Naive thymus-derived CD4-positive, alpha-beta T cell (primary cell): ENCODE data around the gene TPM2. TPM values are rescaled to one million over a fixed set of nuclear protein-coding genes. Genes with fewer than 3 reads are reported as not detected.
A peak's percentile ranks its signal among the peaks of the same experiment; 100 is the strongest.
"Not testable (repeated sequence)": the region's sequence is repeated elsewhere in the genome, so short reads cannot be mapped to it uniquely, and the experiment has no call there.

Experiments used
- ATAC-seq: fragments of 150-1000 bp; cut with Tn5 transposase; 2 replicates; pipeline ENCODE4 v1.10.0; 2021; ENCODE audit warnings: mild to moderate bottlenecking, moderate library complexity
- CTCF ChIA-PET: fragments of 350-600 bp; sonication (Branson Sonifier 250); formaldehyde crosslinking; loops from one replicate; lab custom pipeline; 2021; ENCODE audit warnings: antibody characterized with exemption; lab: Charles Lee
- POLR2A ChIA-PET: fragments of 350-600 bp; sonication (Branson Sonifier 250); formaldehyde crosslinking; loops from one replicate; lab custom pipeline; 2021; ENCODE audit warnings: antibody characterized with exemption, inconsistent platforms; lab: Charles Lee
- DNase-seq, 9 donors: peaks; one replicate each; pipeline versions ENCODE4 v3.0.0 to v3.0.0-alpha.2; 2020 to 2022; ENCODE audit warnings: mixed read lengths in 1 of 9
- H3K27ac ChIP-seq: one replicate; pipeline ENCODE4 v1.7.0; 2013; ENCODE audit warnings: mild to moderate bottlenecking, low read depth, low read length, moderate library complexity
- H3K27me3 ChIP-seq, 2 donors: one replicate each; pipeline ENCODE4 v1.7.0; 2013; ENCODE audit warnings: low read length in 2 of 2, mild to moderate bottlenecking in 2 of 2, moderate library complexity in 2 of 2; ENCODE audit not compliant: control insufficient read depth in 2 of 2, insufficient read depth in 2 of 2
- H3K36me3 ChIP-seq, 3 experiments: 1 replicate in 2 of 3; 2 replicates in 1 of 3; pipeline ENCODE4 v1.7.0; 2013; ENCODE audit warnings: low read length in 3 of 3, mild to moderate bottlenecking in 3 of 3, moderate library complexity in 1 of 3; ENCODE audit not compliant: insufficient read depth in 3 of 3, control insufficient read depth in 2 of 3
- H3K4me1 ChIP-seq, 2 donors: one replicate each; pipeline ENCODE4 v1.7.0; 2013; ENCODE audit warnings: low read length in 2 of 2, mild to moderate bottlenecking in 2 of 2, moderate library complexity in 1 of 2; ENCODE audit not compliant: control insufficient read depth in 2 of 2, insufficient read depth in 2 of 2
- H3K4me3 ChIP-seq: 2 replicates; pipeline ENCODE4 v1.7.0; 2013; ENCODE audit warnings: mild to moderate bottlenecking, low read length
- H3K9me3 ChIP-seq, 3 experiments: 1 replicate in 2 of 3; 2 replicates in 1 of 3; pipeline ENCODE4 v1.7.0; 2013; ENCODE audit warnings: low read length in 3 of 3; ENCODE audit not compliant: control insufficient read depth in 2 of 3
- H3K27ac Mint-ChIP-seq, 9 donors: one replicate each; pipeline ENCODE4 v1.8.0; 2020 to 2022; ENCODE audit warnings: mixed read lengths in 9 of 9, mild to moderate bottlenecking in 8 of 9, moderate library complexity in 5 of 9, inconsistent platforms in 2 of 9
- H3K27me3 Mint-ChIP-seq, 5 donors: one replicate each; pipeline ENCODE4 v1.8.0; 2021 to 2022; ENCODE audit warnings: mixed read lengths in 5 of 5, mild to moderate bottlenecking in 1 of 5
- H3K36me3 Mint-ChIP-seq, 5 donors: one replicate each; pipeline ENCODE4 v1.8.0; 2020 to 2022; ENCODE audit warnings: mixed read lengths in 5 of 5, mild to moderate bottlenecking in 3 of 5, inconsistent platforms in 1 of 5
- H3K4me1 Mint-ChIP-seq, 7 donors: one replicate each; pipeline ENCODE4 v1.8.0; 2020 to 2022; ENCODE audit warnings: mixed read lengths in 7 of 7, mild to moderate bottlenecking in 3 of 7, inconsistent platforms in 1 of 7
- H3K4me3 Mint-ChIP-seq, 10 donors: one replicate each; pipeline ENCODE4 v1.8.0; 2020 to 2022; ENCODE audit warnings: mild to moderate bottlenecking in 10 of 10, mixed read lengths in 10 of 10, moderate library complexity in 6 of 10, inconsistent platforms in 2 of 10
- H3K9me3 Mint-ChIP-seq, 11 donors: one replicate each; pipeline ENCODE4 v1.8.0; 2020 to 2022; ENCODE audit warnings: mixed read lengths in 11 of 11, mild to moderate bottlenecking in 4 of 11, inconsistent platforms in 1 of 11, moderate library complexity in 1 of 11
- intact Hi-C, 2 donors: fragments of 100-400 bp; cut with micrococcal nuclease; formaldehyde crosslinking; loops; one replicate each; pipeline ENCODE4 v1.15.1; 2023
- polyA plus RNA-seq, 2 donors: library from polyadenylated mRNA; unstranded; fragments of 300-500 nt; fragmentation: Illumina TruSeq; gene quantifications; one replicate each; pipeline ENCODE4 v1.2.3, GENCODE V29; 2021
- total RNA-seq, 6 experiments: library from RNA in 5 of 6; stranded (reverse) in 5 of 6; gene quantifications; 1 replicate in 5 of 6; 2 replicates in 1 of 6; pipeline ENCODE4 v1.2.3 and lab custom pipeline; 2021 to 2026

Gene TPM2
- total and polyA plus RNA-seq, 7 experiments from 2014 or later, result 0.87 to 136 (median 40.0) TPM; not detected in 1

GRCh38 chr9:35646153-35646532 lies 43.6 kb downstream of the TPM2 start:
- intact Hi-C loops, result loop anchor here (1.0 to 5.0 kb wide), 15 partner anchors 8 to 574 kb away; partner anchors contain the start of genes CREB3 (in 2 of the 2), HINT2 (in 2 of the 2), TLN1 (in 2 of the 2) and ARHGEF39 (in 1 of the 2)
- peaks cover 35 to 70% (median 46%) of the 10 kb centered on the region in 7 donors for H3K4me1 Mint-ChIP-seq

GRCh38 chr9:35645736-35646135 lies 44.0 kb downstream of the TPM2 start:
- H3K9me3 Mint-ChIP-seq, H3K27me3 Mint-ChIP-seq, ATAC-seq, H3K9me3 ChIP-seq, H3K27me3 ChIP-seq, H3K36me3 ChIP-seq, DNase-seq: not testable (repeated sequence)
- Mint-ChIP-seq H3K36me3 (peaks cover 0 to 49% (median 3%) of the 10 kb centered on the region in 5 donors), H3K4me1 (peaks cover 34 to 70% (median 48%) of the 10 kb centered on the region in 7 donors), H3K27ac (peak overlapping the region; percentile 86 to 99 (median 96)), H3K4me3 (peak overlapping the region; percentile 90 to 100 (median 96))
- ChIA-PET CTCF (interaction anchor here (0.7 to 9.4 kb wide), 13 partner anchors 13 to 150 kb away, joined by 3 to 118 read pairs (median 6); partner anchors contain the start of genes ARHGEF39, CA9, CCDC107 and CD72), POLR2A (interaction anchor here (0.6 to 10.8 kb wide), 18 partner anchors 8 to 1652 kb away, joined by 3 to 264 read pairs (median 6); partner anchors contain the start of genes ARHGEF39, CCDC107, CD72 and CREB3)
- Histone ChIP-seq H3K4me1 (peaks cover 36 to 41% of the 10 kb centered on the region in 2 donors), H3K27ac (peak overlapping the region; percentile 83), H3K4me3 (peak overlapping the region; percentile 90)
- intact Hi-C loops, result loop anchor here (1.0 to 5.0 kb wide), 15 partner anchors 7 to 573 kb away; partner anchors contain the start of genes CREB3 (in 2 of the 2), HINT2 (in 2 of the 2), TLN1 (in 2 of the 2) and ARHGEF39 (in 1 of the 2)

More at GRCh38 chr9:35646153-35646532, 43.6 kb downstream of the TPM2 start:
- ChIA-PET CTCF (interaction anchor here (0.7 to 9.4 kb wide), 13 partner anchors 13 to 151 kb away, joined by 3 to 118 read pairs (median 4); partner anchors contain the start of genes ARHGEF39, CA9, CCDC107 and CD72), POLR2A (interaction anchor here (0.6 to 10.8 kb wide), 18 partner anchors 8 to 1652 kb away, joined by 3 to 264 read pairs (median 6); partner anchors contain the start of genes ARHGEF39, CCDC107, CD72 and CREB3)
- Histone ChIP-seq H3K4me1 (peaks cover 39 to 45% of the 10 kb centered on the region in 2 donors), H3K27me3 (no peaks in the 10 kb centered on the region), H3K9me3 (no peaks in the 10 kb centered on the region), H3K27ac (peak overlapping the region; percentile 83), H3K36me3 (no peaks in the 10 kb centered on the region), H3K4me3 (peak overlapping the region; percentile 90)
- H3K4me3 Mint-ChIP-seq, result peak overlapping the region; percentile 90 to 100 (median 96)
- DNase-seq (peak in 5 of 9 donors; percentile 33 to 47 (median 45)), ATAC-seq (no peak)
- H3K9me3 Mint-ChIP-seq, result peaks cover 0 to 2% (median 0%) of the 10 kb centered on the region in 11 donors
- H3K27ac Mint-ChIP-seq, result peak overlapping the region; percentile 86 to 99 (median 96)
- H3K27me3 Mint-ChIP-seq, result no peaks in the 10 kb centered on the region
- peaks cover 0 to 45% (median 2%) of the 10 kb centered on the region in 5 donors for H3K36me3 Mint-ChIP-seq

- DNase-seq, result no peak
- peaks cover 42 to 81% (median 61%) of the 10 kb centered on the region in 7 donors for H3K4me1 Mint-ChIP-seq
- Histone ChIP-seq H3K9me3 (no peaks in the 10 kb centered on the region), H3K27ac (peak overlapping the region; percentile 32), H3K4me1 (peaks cover 28 to 43% of the 10 kb centered on the region in 2 donors), H3K27me3 (no peaks in the 10 kb centered on the region), H3K4me3 (no peak overlapping the region), H3K36me3 (no peaks in the 10 kb centered on the region)
- POLR2A ChIA-PET, result interaction anchor here (1.0 to 10.8 kb wide), 6 partner anchors 14 to 86 kb away, joined by 3 to 264 read pairs (median 4); partner anchors contain the start of genes ARHGEF39, CCDC107, CD72 and RMRP
- peaks cover 3 to 45% (median 5%) of the 10 kb centered on the region in 5 donors for H3K36me3 Mint-ChIP-seq
- no peaks in the 10 kb centered on the region for H3K27me3 Mint-ChIP-seq
- intact Hi-C loops, result no loop called here
- peak overlapping the region in 6 of 9 donors; percentile 45 to 72 (median 56) for H3K27ac Mint-ChIP-seq
- H3K4me3 Mint-ChIP-seq, result no peak overlapping the region
- ATAC-seq, result no peak
- CTCF ChIA-PET, result interaction anchor here (1.2 kb wide), 1 partner anchor 89 kb away, joined by 3 read pairs; the partner anchor contains the start of gene CREB3
- peaks cover 0 to 7% (median 0%) of the 10 kb centered on the region in 11 donors for H3K9me3 Mint-ChIP-seq
These were observed 46.7 kb downstream of the TPM2 start for GRCh38 chr9:35643046-35643445.

- Mint-ChIP-seq H3K27ac (peak overlapping the region in 3 of 9 donors; percentile 62 to 67 (median 65)), H3K4me3 (peak overlapping the region in 3 of 10 donors; percentile 6 to 23 (median 22)), H3K36me3 (peaks cover 3 to 43% (median 5%) of the 10 kb centered on the region in 5 donors), H3K4me1 (peaks cover 47 to 82% (median 68%) of the 10 kb centered on the region in 7 donors)
- intact Hi-C loops, H3K9me3 Mint-ChIP-seq, H3K27ac ChIP-seq, DNase-seq, H3K4me3 ChIP-seq, CTCF ChIA-PET, ATAC-seq, H3K27me3 Mint-ChIP-seq, POLR2A ChIA-PET, H3K27me3 ChIP-seq, H3K36me3 ChIP-seq, H3K9me3 ChIP-seq: not testable (repeated sequence)
- H3K4me1 ChIP-seq, result peaks cover 20 to 38% of the 10 kb centered on the region in 2 donors
These were observed 48.2 kb downstream of the TPM2 start for GRCh38 chr9:35641478-35641877.

GRCh38 chr9:35640431-35640830 lies 49.3 kb downstream of the TPM2 start:
- intact Hi-C loops, result not testable (repeated sequence)
- Mint-ChIP-seq H3K4me3 (peak overlapping the region in 2 of 10 donors; percentile 19 to 29), H3K4me1 (peaks cover 51 to 84% (median 73%) of the 10 kb centered on the region in 7 donors)

GRCh38 chr9:35639631-35640030 lies 50.1 kb downstream of the TPM2 start:
- Mint-ChIP-seq H3K27me3 (no peaks in the 10 kb centered on the region), H3K9me3 (peaks cover 0 to 7% (median 0%) of the 10 kb centered on the region in 11 donors), H3K27ac (peak overlapping the region in 8 of 9 donors; percentile 67 to 91 (median 86)), H3K4me1 (peaks cover 51 to 82% (median 74%) of the 10 kb centered on the region in 7 donors), H3K4me3 (peak overlapping the region in 9 of 10 donors; percentile 13 to 75 (median 63)), H3K36me3 (peaks cover 3 to 40% (median 6%) of the 10 kb centered on the region in 5 donors)
- H3K4me3 ChIP-seq, result no peak overlapping the region
- H3K27ac ChIP-seq, result no peak overlapping the region
- ChIA-PET POLR2A (interaction anchor here (1.1 to 2.5 kb wide), 4 partner anchors 11 to 65 kb away, joined by 3 to 14 read pairs (median 5); partner anchors contain the start of genes CCDC107, RMRP and SIT1), CTCF (interaction anchor here (1.4 to 1.6 kb wide), 4 partner anchors 17 to 28 kb away, joined by 3 to 6 read pairs (median 4); no protein-coding TSS in a partner anchor)
- no peaks in the 10 kb centered on the region for H3K9me3 ChIP-seq
- H3K4me1 ChIP-seq, result peaks cover 24 to 39% of the 10 kb centered on the region in 2 donors
- no peaks in the 10 kb centered on the region for H3K27me3 ChIP-seq
- no peak for ATAC-seq
- no peak for DNase-seq
- no peaks in the 10 kb centered on the region for H3K36me3 ChIP-seq
- intact Hi-C loops, result no loop called here

More at GRCh38 chr9:35640431-35640830, 49.3 kb downstream of the TPM2 start:
- peaks cover 22 to 46% of the 10 kb centered on the region in 2 donors for H3K4me1 ChIP-seq
- CTCF ChIA-PET, result interaction anchor here (1.4 to 1.6 kb wide), 2 partner anchors 24 to 29 kb away, joined by 5 to 6 read pairs; no protein-coding TSS in a partner anchor
- not testable (repeated sequence) for H3K9me3 ChIP-seq, DNase-seq, H3K27me3 ChIP-seq, H3K27me3 Mint-ChIP-seq, ATAC-seq, H3K27ac ChIP-seq, H3K4me3 ChIP-seq, H3K9me3 Mint-ChIP-seq, H3K36me3 ChIP-seq
- POLR2A ChIA-PET, result interaction anchor here (1.1 to 2.5 kb wide), 4 partner anchors 10 to 36 kb away, joined by 3 to 14 read pairs (median 5); partner anchors contain the start of genes CCDC107, RMRP and SIT1
- peaks cover 3 to 40% (median 5%) of the 10 kb centered on the region in 5 donors for H3K36me3 Mint-ChIP-seq
- H3K27ac Mint-ChIP-seq, result peak overlapping the region in 3 of 9 donors; percentile 51 to 65 (median 56)
